Measurements from ENCODE around the gene ZC2HC1B.
"Not testable (repeated sequence)": the region's sequence is repeated elsewhere in the genome, so short reads cannot be mapped to it uniquely, and the experiment has no call there.

Gene ZC2HC1B

GRCh38 chr6:143871202-143871730 lies 7.0 kb downstream of the ZC2HC1B start:
- DNase-seq: not testable (repeated sequence)

DNA sequence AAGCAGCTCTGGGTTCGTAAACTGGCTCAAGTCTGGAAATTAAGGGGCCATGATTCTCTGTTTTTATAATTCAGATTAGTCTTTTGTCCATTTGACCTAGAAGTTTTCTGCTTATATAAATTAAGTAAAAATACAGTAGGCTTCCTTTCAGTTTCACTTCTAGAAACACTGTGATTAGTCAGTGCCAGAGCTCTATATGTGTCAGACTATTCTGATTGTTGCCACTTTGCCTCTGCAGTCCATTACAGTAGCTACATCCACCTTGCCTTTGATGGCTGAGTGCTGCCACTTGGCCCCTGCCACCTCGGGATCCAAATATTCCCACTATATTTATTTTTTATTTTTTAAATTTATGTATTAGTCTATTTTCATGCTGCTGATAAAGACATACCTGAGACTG lies 7.9 kb downstream of the ZC2HC1B start:
- no peak for DNase-seq

DNA sequence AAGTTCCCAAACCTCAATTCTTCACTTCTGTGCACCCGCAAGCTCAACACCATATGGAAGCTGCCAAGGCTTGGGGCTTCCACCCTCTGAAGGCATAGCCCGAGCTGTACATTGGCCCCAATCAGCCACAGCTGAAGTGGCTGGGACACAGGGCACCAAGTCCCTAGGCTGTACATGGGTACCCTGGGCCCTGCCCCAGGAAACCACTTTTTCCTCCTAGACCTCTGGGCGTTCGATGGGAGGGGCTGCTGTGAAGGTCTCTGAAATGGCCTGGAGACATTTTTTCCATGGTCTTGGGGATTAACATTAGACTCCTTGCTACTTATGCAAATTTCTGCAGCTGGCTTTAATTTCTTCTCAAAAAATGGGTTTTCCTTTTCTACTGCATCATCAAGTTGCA lies 9.3 kb downstream of the ZC2HC1B start:
- not testable (repeated sequence) for DNase-seq

GRCh38 chr6:143874503-143874902 lies 10.2 kb downstream of the ZC2HC1B start:
- DNase-seq: not testable (repeated sequence)

DNA sequence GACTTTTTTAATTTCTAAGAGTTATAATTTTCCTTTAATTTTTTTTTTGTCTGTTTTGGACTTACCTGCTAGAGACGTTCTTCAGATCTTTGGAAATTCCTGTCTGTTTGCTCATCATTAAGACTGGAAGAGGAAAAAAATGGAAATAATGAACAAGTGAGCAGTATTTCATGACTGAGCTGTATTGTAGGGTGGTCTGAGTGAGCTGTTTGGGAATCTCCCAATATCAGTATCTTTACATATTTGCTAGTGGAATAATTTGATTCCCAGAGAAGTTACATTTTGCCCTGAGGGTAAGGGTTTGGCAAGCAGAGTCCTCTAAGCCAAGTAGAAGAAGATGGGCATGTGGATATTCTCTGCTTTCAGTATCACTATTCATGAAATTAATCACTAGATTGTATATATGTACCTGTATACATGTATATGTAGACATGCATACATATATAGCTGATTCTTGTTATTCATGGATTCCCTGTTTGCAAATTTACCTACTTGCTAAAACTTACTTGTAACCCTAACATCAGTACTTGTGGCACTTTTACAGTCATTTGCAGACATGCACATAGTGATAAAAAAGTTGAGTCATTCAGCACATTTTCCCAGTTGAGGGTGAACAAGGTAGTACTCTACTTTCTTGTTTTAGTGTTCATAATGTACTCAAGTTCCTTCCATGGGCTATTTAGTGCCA lies 13.5 kb downstream of the ZC2HC1B start:
- no peak for DNase-seq

DNA sequence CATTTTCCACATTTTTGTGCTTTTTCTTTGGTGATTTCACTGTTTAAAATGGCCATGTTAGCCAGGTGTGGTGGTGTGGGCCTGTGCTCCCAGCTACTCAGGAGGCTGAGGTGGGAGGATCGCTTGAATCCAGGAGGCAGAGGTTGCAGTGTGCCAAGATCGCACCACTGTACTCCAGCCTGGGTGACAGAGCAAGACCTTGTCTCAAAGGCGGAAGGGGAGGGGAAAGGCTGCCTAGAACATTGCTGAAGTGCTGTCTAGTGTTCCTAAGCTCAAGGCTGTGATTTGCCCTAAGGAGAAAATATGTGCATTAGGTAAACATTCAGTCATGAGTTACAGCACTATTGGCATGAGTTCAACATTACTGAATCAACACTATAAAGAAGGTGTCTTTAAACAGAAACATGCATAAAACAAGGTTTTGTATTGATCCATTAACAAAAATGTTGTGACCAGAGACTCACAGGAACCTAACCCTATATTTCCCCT lies 14.0 kb downstream of the ZC2HC1B start:
- no peak for DNase-seq

- no peak for DNase-seq
Observed at GRCh38 chr6:143880412-143880811, 16.1 kb downstream of the ZC2HC1B start.

DNA sequence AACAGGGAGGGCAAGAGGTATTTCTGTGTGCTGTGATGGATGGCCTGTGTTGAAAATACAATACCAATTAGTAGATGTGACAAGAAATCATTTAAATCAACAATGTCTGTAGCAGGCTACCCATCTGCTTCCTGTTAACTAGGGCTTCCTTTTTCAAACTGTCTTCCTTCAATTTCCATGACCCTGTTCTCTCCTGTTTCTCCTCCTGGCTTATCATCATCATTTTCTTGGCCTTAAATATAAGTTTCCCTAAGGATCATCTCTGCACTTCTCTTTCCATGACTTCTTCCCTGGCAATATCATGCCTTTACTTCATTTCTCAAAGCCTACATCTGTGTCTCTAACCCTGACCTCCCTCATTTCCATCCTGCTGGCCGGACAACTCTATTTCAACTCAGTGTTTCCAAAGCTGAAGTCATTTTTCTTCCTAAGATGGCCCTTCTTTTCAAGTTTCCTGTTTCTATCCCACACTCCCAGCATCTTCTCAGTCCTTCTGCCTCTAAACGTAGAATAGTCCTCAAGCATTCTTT lies 18.2 kb downstream of the ZC2HC1B start:
- DNase-seq: no peak

- no peak for DNase-seq
Observed at GRCh38 chr6:143884216-143884900, 20.1 kb downstream of the ZC2HC1B start.

GRCh38 chr6:143885116-143885515 lies 20.8 kb downstream of the ZC2HC1B start:
- DNase-seq: no peak

GRCh38 chr6:143894655-143895054 lies 30.4 kb downstream of the ZC2HC1B start:
- no peak for DNase-seq

- no peak for DNase-seq
Observed at GRCh38 chr6:143896126-143896860, 32.0 kb downstream of the ZC2HC1B start.

GRCh38 chr6:143900358-143900757 lies 36.1 kb downstream of the ZC2HC1B start:
- DNase-seq: no peak

- no peak for DNase-seq
Observed at GRCh38 chr6:143901885-143902750, 37.8 kb downstream of the ZC2HC1B start.

- DNase-seq: no peak
Observed at GRCh38 chr6:143902827-143903226, 38.6 kb downstream of the ZC2HC1B start.

DNA sequence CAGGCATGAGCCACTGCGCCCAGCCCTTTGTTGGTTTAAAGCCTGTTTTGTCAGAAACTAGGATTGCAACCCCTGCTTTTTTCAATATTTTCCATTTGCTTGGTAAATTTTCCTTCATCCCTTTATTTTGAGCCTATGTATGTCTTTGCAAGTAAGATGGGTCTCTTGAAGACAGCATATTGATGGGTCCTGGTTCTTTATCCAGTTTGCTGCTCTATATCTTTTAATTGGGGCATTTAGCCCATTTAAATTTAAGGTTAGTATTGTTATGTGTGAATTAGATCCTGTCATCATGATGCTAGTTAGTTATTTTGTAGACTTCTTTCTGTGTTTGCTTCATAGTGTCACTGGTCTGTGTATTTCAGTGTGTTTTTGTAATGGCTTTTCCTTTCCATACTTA lies 46.8 kb downstream of the ZC2HC1B start:
- DNase-seq: no peak

DNA sequence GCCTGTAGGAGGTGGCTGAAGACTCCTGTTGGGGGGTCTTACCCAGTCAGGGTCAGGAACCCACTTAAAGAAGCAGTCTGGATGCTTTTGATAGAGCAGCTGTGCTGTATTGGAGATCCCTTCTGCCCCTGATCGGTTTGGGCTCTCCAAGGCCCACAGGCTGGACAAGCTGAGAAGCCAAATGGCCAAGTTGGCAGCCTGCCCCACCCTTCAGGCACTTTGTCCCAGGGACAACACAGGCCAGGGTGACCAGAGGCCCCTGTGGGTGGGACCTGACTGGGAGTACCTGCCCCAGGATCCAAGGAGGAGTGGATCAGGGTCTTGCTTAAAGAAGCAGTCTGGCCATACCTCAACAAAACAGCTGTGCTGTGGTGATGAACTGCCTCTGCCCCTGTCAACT lies 48.4 kb downstream of the ZC2HC1B start:
- no peak for DNase-seq

- not testable (repeated sequence) for DNase-seq
Observed at GRCh38 chr6:143917026-143917425, 52.8 kb downstream of the ZC2HC1B start.

GRCh38 chr6:143928853-143929252 lies 64.6 kb downstream of the ZC2HC1B start:
- DNase-seq: no peak

DNA sequence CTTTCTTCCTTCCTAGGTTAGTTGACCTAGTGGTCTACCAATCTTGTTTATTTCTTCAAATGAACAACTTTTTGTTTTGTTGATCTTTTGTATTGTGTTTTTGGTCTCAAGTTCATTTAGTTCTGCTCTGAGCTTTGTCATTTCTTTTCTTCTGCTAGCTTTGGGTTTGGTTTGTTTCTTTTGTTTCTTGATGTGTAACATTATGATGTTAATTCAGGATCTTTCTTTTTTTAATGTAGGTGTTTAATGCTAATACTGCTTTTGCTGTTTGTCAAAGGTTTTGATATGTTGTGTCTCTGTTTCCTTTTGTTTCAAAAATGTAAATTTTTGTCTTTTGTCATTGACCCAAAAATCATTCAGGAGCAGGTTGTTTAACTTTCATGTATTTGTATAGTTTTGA lies 65.7 kb downstream of the ZC2HC1B start:
- no peak for DNase-seq

- no peak for DNase-seq
Observed at GRCh38 chr6:143934331-143934730, 70.1 kb downstream of the ZC2HC1B start.

DNA sequence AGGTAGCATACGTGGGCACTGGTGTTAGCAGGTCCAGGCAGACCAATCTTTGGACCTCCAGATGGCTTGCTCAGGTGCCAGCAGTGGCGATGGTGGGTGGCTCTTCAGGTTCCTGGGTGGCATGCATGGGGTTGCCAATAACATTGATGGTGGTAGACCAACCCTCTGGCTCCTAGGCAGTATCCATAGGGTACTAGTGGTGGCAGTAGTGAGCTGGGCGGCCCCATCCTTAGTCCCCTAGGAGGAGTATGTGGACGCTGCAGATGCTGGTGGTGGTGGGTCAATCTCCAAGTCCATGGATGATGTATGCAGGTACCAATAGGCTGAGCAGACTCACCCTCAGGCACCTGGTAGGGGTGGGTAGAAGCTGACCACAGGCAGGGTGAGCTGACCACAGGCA lies 70.6 kb downstream of the ZC2HC1B start:
- DNase-seq: no peak

All from NCI-H1436 (cell line).